Stomach smooth muscle (tissue), 2 donors: ENCODE data around the gene HPX.

Source experiments
- H3K27ac ChIP-seq: one replicate; pipeline ENCODE4 v1.7.0; 2013; ENCODE audit warnings: mild to moderate bottlenecking, low read length, inconsistent platforms
- H3K27me3 ChIP-seq, 2 donors: one replicate each; pipeline ENCODE4 v1.7.0; 2013; ENCODE audit warnings: low read length in 2 of 2; ENCODE audit not compliant: insufficient read depth in 2 of 2, control insufficient read depth in 1 of 2
- H3K36me3 ChIP-seq, 2 donors: one replicate each; pipeline ENCODE4 v1.7.0; 2013; ENCODE audit warnings: low read length in 2 of 2; ENCODE audit not compliant: control insufficient read depth in 2 of 2, insufficient read depth in 2 of 2
- H3K4me1 ChIP-seq: one replicate; pipeline ENCODE4 v1.7.0; 2013; ENCODE audit warnings: low read length; ENCODE audit not compliant: control insufficient read depth, insufficient read depth
- H3K4me3 ChIP-seq, 2 donors: one replicate each; pipeline ENCODE4 v1.7.0; 2013; ENCODE audit warnings: low read length in 2 of 2
- H3K9ac ChIP-seq, 2 donors: one replicate each; pipeline ENCODE4 v1.7.0; 2013; ENCODE audit warnings: low read length in 2 of 2, mild to moderate bottlenecking in 1 of 2
- H3K9me3 ChIP-seq, 2 donors: one replicate each; pipeline ENCODE4 v1.7.0; 2013; ENCODE audit warnings: low read length in 2 of 2; ENCODE audit not compliant: control insufficient read depth in 2 of 2
- donor health status: healthy.
- donor health status: Pancreatic carcinoma.

The HPX gene

GRCh38 chr11:6437993-6438392, 2.8 kb downstream of the HPX start:
- H3K4me3 ChIP-seq: no peak overlapping the region
- no peak overlapping the region for H3K27ac ChIP-seq
- H3K9ac ChIP-seq: no peak overlapping the region
- H3K36me3 ChIP-seq: peaks cover 0 to 2% of the 10 kb centered on the region in 2 donors
- no peaks in the 10 kb centered on the region for H3K27me3 ChIP-seq
- no peaks in the 10 kb centered on the region for H3K9me3 ChIP-seq
- H3K4me1 ChIP-seq: peaks cover 3% of the 10 kb centered on the region

GRCh38 chr11:6437423-6437822, 3.4 kb downstream of the HPX start:
- no peaks in the 10 kb centered on the region for H3K27me3 ChIP-seq
- H3K4me3 ChIP-seq: no peak overlapping the region
- peaks cover 0 to 2% of the 10 kb centered on the region in 2 donors for H3K36me3 ChIP-seq
- H3K9me3 ChIP-seq: no peaks in the 10 kb centered on the region
- H3K9ac ChIP-seq: no peak overlapping the region
- peaks cover 3% of the 10 kb centered on the region for H3K4me1 ChIP-seq
- no peak overlapping the region for H3K27ac ChIP-seq

- H3K36me3 ChIP-seq: peaks cover 0 to 2% of the 10 kb centered on the region in 2 donors
- H3K4me1 ChIP-seq: no peaks in the 10 kb centered on the region
- no peaks in the 10 kb centered on the region for H3K9me3 ChIP-seq
- H3K27me3 ChIP-seq: no peaks in the 10 kb centered on the region
- no peak overlapping the region for H3K27ac ChIP-seq
- no peak overlapping the region for H3K4me3 ChIP-seq
- no peak overlapping the region for H3K9ac ChIP-seq
These were observed 6.7 kb downstream of the HPX start for GRCh38 chr11:6433998-6434660.

- Histone ChIP-seq H3K4me1 (no peaks in the 10 kb centered on the region), H3K27ac (no peak overlapping the region), H3K4me3 (no peak overlapping the region), H3K9me3 (no peaks in the 10 kb centered on the region), H3K36me3 (peaks cover 0 to 2% of the 10 kb centered on the region in 2 donors), H3K9ac (no peak overlapping the region), H3K27me3 (no peaks in the 10 kb centered on the region)
These were observed 8.9 kb downstream of the HPX start for GRCh38 chr11:6431861-6432260.

GRCh38 chr11:6427516-6427915, 13.3 kb downstream of the HPX start:
- Histone ChIP-seq H3K36me3 (no peaks in the 10 kb centered on the region), H3K4me3 (no peak overlapping the region), H3K27ac (no peak overlapping the region), H3K27me3 (no peaks in the 10 kb centered on the region), H3K9ac (no peak overlapping the region), H3K9me3 (no peaks in the 10 kb centered on the region), H3K4me1 (no peaks in the 10 kb centered on the region)

- no peaks in the 10 kb centered on the region for H3K36me3 ChIP-seq
- H3K9ac ChIP-seq: peak overlapping the region in 1 of 2 donors; percentile 23
- H3K9me3 ChIP-seq: no peaks in the 10 kb centered on the region
- peaks cover 16% of the 10 kb centered on the region for H3K4me1 ChIP-seq
- no peak overlapping the region for H3K27ac ChIP-seq
- H3K4me3 ChIP-seq: no peak overlapping the region
- no peaks in the 10 kb centered on the region for H3K27me3 ChIP-seq
These were observed 20.1 kb downstream of the HPX start for GRCh38 chr11:6420677-6421076.

GRCh38 chr11:6419009-6419631, 21.7 kb downstream of the HPX start, which contains the start of gene APBB1:
TSS of gene APBB1 (minus strand) at chr11:6419094. CDS start at chr11:6411347, 7,747 bp downstream.
- Histone ChIP-seq H3K9me3 (no peaks in the 10 kb centered on the region), H3K4me1 (peaks cover 16% of the 10 kb centered on the region), H3K9ac (peak within 1 kb of the TSS; percentile 86 to 90), H3K27me3 (no peaks in the 10 kb centered on the region), H3K27ac (peak within 1 kb of the TSS; percentile 87), H3K4me3 (peak within 1 kb of the TSS; percentile 83 to 86), H3K36me3 (no peaks in the 10 kb centered on the region)

- Histone ChIP-seq H3K4me3 (peak overlapping the region; percentile 83 to 86), H3K9ac (peak overlapping the region; percentile 69 to 90), H3K27me3 (no peaks in the 10 kb centered on the region), H3K36me3 (no peaks in the 10 kb centered on the region), H3K27ac (peak overlapping the region; percentile 87), H3K4me1 (peaks cover 19% of the 10 kb centered on the region), H3K9me3 (no peaks in the 10 kb centered on the region)
These were observed 22.2 kb downstream of the HPX start for GRCh38 chr11:6418557-6419008.

GRCh38 chr11:6417907-6418556, 22.8 kb downstream of the HPX start:
- Histone ChIP-seq H3K27ac (peak overlapping the region; percentile 66), H3K4me3 (peak overlapping the region; percentile 83 to 86), H3K27me3 (no peaks in the 10 kb centered on the region), H3K9me3 (no peaks in the 10 kb centered on the region), H3K9ac (peak overlapping the region; percentile 68 to 90), H3K4me1 (peaks cover 19% of the 10 kb centered on the region), H3K36me3 (no peaks in the 10 kb centered on the region)

GRCh38 chr11:6415797-6416196, 25.0 kb downstream of the HPX start:
- Histone ChIP-seq H3K27ac (no peak overlapping the region), H3K4me3 (no peak overlapping the region), H3K9ac (no peak overlapping the region), H3K36me3 (no peaks in the 10 kb centered on the region), H3K4me1 (peaks cover 19% of the 10 kb centered on the region), H3K9me3 (no peaks in the 10 kb centered on the region), H3K27me3 (no peaks in the 10 kb centered on the region)
